B cell (primary cell): ENCODE measurements around the gene ZNF750.

Source experiments
- CTCF ChIP-seq: fragments of 200-600 bp; IDR thresholded peaks from one replicate; pipeline ENCODE4 v1.8.0; 2022; ENCODE audit warnings: antibody characterized with exemption, mild to moderate bottlenecking
- EZH2 ChIP-seq: IDR thresholded peaks from 2 replicates; pipeline ENCODE4 v1.6.1; 2012; ENCODE audit warnings: borderline replicate concordance, low read depth, mild to moderate bottlenecking, moderate library complexity, low read length; ENCODE audit not compliant: insufficient read depth, poor library complexity, severe bottlenecking

- TF ChIP-seq CTCF (no peak), EZH2 (no peak)
These were observed 19.9 kb upstream of the ZNF750 start for GRCh38 chr17:82859431-82860403.
